DND-41 (cell line): ENCODE results near the gene SLC10A2.

Source experiments
- EZH2 ChIP-seq: IDR thresholded peaks from 3 replicates; pipeline ENCODE4 v1.6.1; 2012; ENCODE audit warnings: borderline replicate concordance, low read depth, mild to moderate bottlenecking, moderate library complexity, low read length, inconsistent platforms; ENCODE audit not compliant: severe bottlenecking
- TF ChIP-seq, protein P1 (sequence below): IDR thresholded peaks from 2 replicates; pipeline ENCODE4 v1.5.1; 2012; ENCODE audit warnings: borderline replicate concordance, low read length, moderate library complexity, mild to moderate bottlenecking; ENCODE audit not compliant: poor library complexity, severe bottlenecking; ENCODE audit errors: extremely low read depth

DNA sequence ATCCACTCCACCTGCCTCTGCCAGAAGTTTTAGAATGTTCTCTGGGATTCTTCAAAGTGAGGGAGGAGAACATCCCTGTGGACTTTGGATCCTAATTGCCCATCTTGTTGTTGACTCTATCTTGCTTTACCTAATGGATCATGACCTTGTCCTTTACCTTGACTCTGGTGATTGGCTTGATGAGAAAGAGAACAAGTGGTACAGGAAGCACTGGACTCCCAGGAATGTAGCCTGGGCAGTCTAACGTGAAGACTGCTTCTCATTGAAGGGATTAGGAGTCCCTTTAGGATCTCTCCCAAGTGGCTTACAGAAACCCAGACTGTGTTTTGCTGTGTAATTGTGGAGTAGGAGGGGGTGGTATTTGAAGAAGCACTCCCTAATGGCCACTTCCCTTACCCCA lies 63.9 kb downstream of the SLC10A2 start:
- TF ChIP-seq, protein P1, sequence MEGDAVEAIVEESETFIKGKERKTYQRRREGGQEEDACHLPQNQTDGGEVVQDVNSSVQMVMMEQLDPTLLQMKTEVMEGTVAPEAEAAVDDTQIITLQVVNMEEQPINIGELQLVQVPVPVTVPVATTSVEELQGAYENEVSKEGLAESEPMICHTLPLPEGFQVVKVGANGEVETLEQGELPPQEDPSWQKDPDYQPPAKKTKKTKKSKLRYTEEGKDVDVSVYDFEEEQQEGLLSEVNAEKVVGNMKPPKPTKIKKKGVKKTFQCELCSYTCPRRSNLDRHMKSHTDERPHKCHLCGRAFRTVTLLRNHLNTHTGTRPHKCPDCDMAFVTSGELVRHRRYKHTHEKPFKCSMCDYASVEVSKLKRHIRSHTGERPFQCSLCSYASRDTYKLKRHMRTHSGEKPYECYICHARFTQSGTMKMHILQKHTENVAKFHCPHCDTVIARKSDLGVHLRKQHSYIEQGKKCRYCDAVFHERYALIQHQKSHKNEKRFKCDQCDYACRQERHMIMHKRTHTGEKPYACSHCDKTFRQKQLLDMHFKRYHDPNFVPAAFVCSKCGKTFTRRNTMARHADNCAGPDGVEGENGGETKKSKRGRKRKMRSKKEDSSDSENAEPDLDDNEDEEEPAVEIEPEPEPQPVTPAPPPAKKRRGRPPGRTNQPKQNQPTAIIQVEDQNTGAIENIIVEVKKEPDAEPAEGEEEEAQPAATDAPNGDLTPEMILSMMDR: no peak
- no peak for TF ChIP-seq EZH2
